DND-41 (cell line): ENCODE data around the gene VAMP2.

Experiments
- ATAC-seq: fragments of 200-7000 bp; cut with Tn5 transposase; 3 replicates; pipeline ENCODE4 v1.9.1; 2021; ENCODE audit warnings: low read depth; ENCODE audit not compliant: insufficient read depth
- DNase-seq: peaks from one replicate; pipeline ENCODE4 v3.0.0-alpha.2; 2020
- H2AFZ ChIP-seq: 2 replicates; pipeline ENCODE4 v1.6.0; 2012; ENCODE audit warnings: low read depth, low read length
- H3K27ac ChIP-seq: 2 replicates; pipeline ENCODE4 v1.5.1; 2012; ENCODE audit warnings: low read length, inconsistent platforms
- H3K27me3 ChIP-seq: fragments of 200-600 bp; sonication (generic); 2 replicates; pipeline ENCODE4 v1.6.0; 2012; ENCODE audit warnings: low read length, mild to moderate bottlenecking, inconsistent platforms; ENCODE audit not compliant: insufficient read depth, poor library complexity
- H3K36me3 ChIP-seq: 2 replicates; pipeline ENCODE4 v1.5.1; 2012; ENCODE audit warnings: low read length, inconsistent platforms; ENCODE audit not compliant: insufficient read depth
- H3K4me1 ChIP-seq: 2 replicates; pipeline ENCODE4 v1.5.1; 2012; ENCODE audit warnings: mild to moderate bottlenecking, low read length; ENCODE audit not compliant: insufficient read depth
- H3K4me2 ChIP-seq: 2 replicates; pipeline ENCODE4 v1.6.0; 2012; ENCODE audit warnings: mild to moderate bottlenecking, moderate library complexity, low read length, inconsistent platforms; ENCODE audit not compliant: insufficient read depth
- H3K4me3 ChIP-seq, 2 experiments: fragments of 200-600 bp in 1 of 2; shearing (Covaris generic) in 1 of 2; 2 replicates each; pipeline ENCODE4 v1.5.1; 2012 to 2016; ENCODE audit warnings: inconsistent platforms in 2 of 2, low read length in 2 of 2, mild to moderate bottlenecking in 2 of 2, low read depth in 1 of 2, moderate library complexity in 1 of 2
- H3K79me2 ChIP-seq: 2 replicates; pipeline ENCODE4 v1.6.0; 2012; ENCODE audit warnings: low read length, inconsistent platforms; ENCODE audit not compliant: insufficient read depth
- H3K9ac ChIP-seq: 2 replicates; pipeline ENCODE4 v1.6.0; 2012; ENCODE audit warnings: low read depth, mild to moderate bottlenecking, inconsistent platforms, low read length, moderate library complexity
- H3K9me3 ChIP-seq: 2 replicates; pipeline ENCODE4 v1.5.1; 2012; ENCODE audit warnings: low read length, moderate library complexity, mild to moderate bottlenecking, inconsistent platforms; ENCODE audit not compliant: insufficient read depth, severe bottlenecking
- H4K20me1 ChIP-seq: 2 replicates; pipeline ENCODE4 v1.6.0; 2012; ENCODE audit warnings: low read length; ENCODE audit not compliant: insufficient read depth
- CTCF ChIP-seq: IDR thresholded peaks from 2 replicates; pipeline ENCODE4 v1.5.1; 2012; ENCODE audit warnings: borderline replicate concordance, low read length, moderate library complexity, mild to moderate bottlenecking; ENCODE audit not compliant: poor library complexity, severe bottlenecking; ENCODE audit errors: extremely low read depth
- EZH2 ChIP-seq: IDR thresholded peaks from 3 replicates; pipeline ENCODE4 v1.6.1; 2012; ENCODE audit warnings: borderline replicate concordance, low read depth, mild to moderate bottlenecking, moderate library complexity, low read length, inconsistent platforms; ENCODE audit not compliant: severe bottlenecking

The VAMP2 gene

GRCh38 chr17:8159459-8160223, 3.1 kb downstream of the VAMP2 start:
- TF ChIP-seq CTCF = no peak
- TF ChIP-seq EZH2 = no peak
- no peak for ATAC-seq
- Histone ChIP-seq H3K79me2 (peaks cover 41% of the 10 kb centered on the region), H4K20me1 (peaks cover 26% of the 10 kb centered on the region), H3K4me2 (0 out of 2 replicates have a peak overlapping the region, but pooled peaks have one; percentile 3), H3K27ac (no peak overlapping the region), H3K36me3 (peaks cover 39% of the 10 kb centered on the region), H3K9ac (no peak overlapping the region), H3K4me3 (no peak overlapping the region), H3K27me3 (no peaks in the 10 kb centered on the region), H2AFZ (no peak overlapping the region), H3K9me3 (no peaks in the 10 kb centered on the region), H3K4me1 (peaks cover 81% of the 10 kb centered on the region)
- DNase-seq = no peak

- Histone ChIP-seq H4K20me1 (peaks cover 26% of the 10 kb centered on the region), H3K4me2 (peak overlapping the region; percentile 59), H2AFZ (no peak overlapping the region), H3K79me2 (peaks cover 41% of the 10 kb centered on the region), H3K36me3 (peaks cover 39% of the 10 kb centered on the region), H3K27ac (no peak overlapping the region), H3K9ac (no peak overlapping the region), H3K9me3 (no peaks in the 10 kb centered on the region), H3K27me3 (no peaks in the 10 kb centered on the region), H3K4me3 (no peak overlapping the region), H3K4me1 (peaks cover 81% of the 10 kb centered on the region)
- no peak for DNase-seq
- no peak for TF ChIP-seq CTCF
- no peak for ATAC-seq
Measured at GRCh38 chr17:8159032-8159400, 3.7 kb downstream of the VAMP2 start.

GRCh38 chr17:8158267-8159031, 4.3 kb downstream of the VAMP2 start:
- peak; percentile 34 for ATAC-seq
- H4K20me1 ChIP-seq = peaks cover 26% of the 10 kb centered on the region
- peak overlapping the region in 1 of 2 experiments; percentile 32; a peak in 2 of 4 replicates for H3K4me3 ChIP-seq
- H3K79me2 ChIP-seq = peaks cover 39% of the 10 kb centered on the region
- H3K9ac ChIP-seq = peak overlapping the region; percentile 34
- DNase-seq = peak; percentile 89
- H3K4me2 ChIP-seq = peak overlapping the region; percentile 59
- H3K4me1 ChIP-seq = peaks cover 78% of the 10 kb centered on the region
- H3K27me3 ChIP-seq = no peaks in the 10 kb centered on the region
- no peaks in the 10 kb centered on the region for H3K9me3 ChIP-seq
- no peak overlapping the region for H2AFZ ChIP-seq
- peaks cover 39% of the 10 kb centered on the region for H3K36me3 ChIP-seq
- TF ChIP-seq EZH2 = no peak
- peak; percentile 92 for TF ChIP-seq CTCF
- H3K27ac ChIP-seq = peak overlapping the region; percentile 71
